Fibroblast of the aortic adventitia (primary cell): ENCODE data around the gene MRPL46. TPM values are rescaled to one million over a fixed set of nuclear protein-coding genes. Genes with fewer than 3 reads are reported as not detected.

Source experiments
- DNase-seq: peaks from one replicate; pipeline ENCODE4 v3.0.0-alpha.2; 2010; ENCODE audit warnings: low read depth
- H3K4me3 ChIP-seq: 2 replicates; pipeline ENCODE4 v1.5.1; 2011; ENCODE audit warnings: low read depth, mild to moderate bottlenecking, control low read depth, low read length, moderate library complexity
- total RNA-seq: library from RNA; depleted of rRNA; stranded (reverse); fragments of >200 nt; gene quantifications from 2 replicates; pipeline ENCODE4 v1.2.3, GENCODE V29; 2012; ENCODE audit warnings: low replicate concordance
- TF ChIP-seq, protein P1 (sequence below): IDR thresholded peaks from 2 replicates; pipeline ENCODE4 v1.5.1; 2011; ENCODE audit warnings: mild to moderate bottlenecking, low read length, control low read depth, inconsistent platforms; ENCODE audit not compliant: insufficient read depth

MRPL46 gene
- total RNA-seq, 1 donor: 16.4 TPM

DNA sequence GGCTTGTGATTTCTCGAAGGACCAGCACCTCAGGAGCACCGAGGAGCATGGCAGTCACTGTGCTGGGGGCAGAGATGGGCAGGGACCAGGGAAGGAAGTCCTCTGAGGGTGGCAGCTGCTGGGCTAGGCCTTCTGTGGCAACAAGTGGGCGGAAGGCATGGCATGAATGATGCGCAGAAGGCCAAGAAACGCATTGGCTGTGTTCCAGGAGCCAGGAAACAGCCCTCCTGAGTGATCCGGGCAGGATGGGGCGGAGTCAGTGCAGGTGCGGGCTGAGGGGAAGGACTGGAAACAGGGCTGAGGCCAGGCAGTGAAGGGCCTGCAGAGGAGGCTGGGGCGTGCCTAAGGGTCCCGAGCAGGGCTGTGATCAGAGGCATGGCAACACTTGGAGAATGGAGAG lies 24.0 kb upstream of the MRPL46 start:
- TF ChIP-seq, protein P1, sequence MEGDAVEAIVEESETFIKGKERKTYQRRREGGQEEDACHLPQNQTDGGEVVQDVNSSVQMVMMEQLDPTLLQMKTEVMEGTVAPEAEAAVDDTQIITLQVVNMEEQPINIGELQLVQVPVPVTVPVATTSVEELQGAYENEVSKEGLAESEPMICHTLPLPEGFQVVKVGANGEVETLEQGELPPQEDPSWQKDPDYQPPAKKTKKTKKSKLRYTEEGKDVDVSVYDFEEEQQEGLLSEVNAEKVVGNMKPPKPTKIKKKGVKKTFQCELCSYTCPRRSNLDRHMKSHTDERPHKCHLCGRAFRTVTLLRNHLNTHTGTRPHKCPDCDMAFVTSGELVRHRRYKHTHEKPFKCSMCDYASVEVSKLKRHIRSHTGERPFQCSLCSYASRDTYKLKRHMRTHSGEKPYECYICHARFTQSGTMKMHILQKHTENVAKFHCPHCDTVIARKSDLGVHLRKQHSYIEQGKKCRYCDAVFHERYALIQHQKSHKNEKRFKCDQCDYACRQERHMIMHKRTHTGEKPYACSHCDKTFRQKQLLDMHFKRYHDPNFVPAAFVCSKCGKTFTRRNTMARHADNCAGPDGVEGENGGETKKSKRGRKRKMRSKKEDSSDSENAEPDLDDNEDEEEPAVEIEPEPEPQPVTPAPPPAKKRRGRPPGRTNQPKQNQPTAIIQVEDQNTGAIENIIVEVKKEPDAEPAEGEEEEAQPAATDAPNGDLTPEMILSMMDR: no peak

DNA sequence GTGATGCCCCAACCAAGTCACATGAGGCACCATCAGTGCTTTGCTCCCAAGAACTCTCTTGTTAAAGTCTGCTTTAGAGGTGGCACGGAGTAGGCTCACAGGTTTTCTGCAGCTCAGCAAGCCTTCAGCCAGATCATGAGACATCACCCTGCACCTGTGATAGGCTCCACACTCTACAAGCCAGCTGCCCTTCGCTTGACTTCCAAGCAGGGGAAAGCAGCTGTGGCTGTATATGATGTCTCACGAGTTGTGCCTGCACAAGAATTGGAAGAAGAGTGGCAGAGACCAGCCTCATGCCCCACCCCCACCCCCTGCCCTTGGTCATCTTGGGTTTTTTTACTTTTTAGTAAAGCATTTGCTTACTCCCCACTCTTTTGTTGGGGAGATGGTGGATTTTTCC lies 22.8 kb upstream of the MRPL46 start:
- DNase-seq: no peak

More for the DNA sequence above, 24.0 kb upstream of the MRPL46 start:
- no peak overlapping the region for H3K4me3 ChIP-seq
- no peak for DNase-seq

DNA sequence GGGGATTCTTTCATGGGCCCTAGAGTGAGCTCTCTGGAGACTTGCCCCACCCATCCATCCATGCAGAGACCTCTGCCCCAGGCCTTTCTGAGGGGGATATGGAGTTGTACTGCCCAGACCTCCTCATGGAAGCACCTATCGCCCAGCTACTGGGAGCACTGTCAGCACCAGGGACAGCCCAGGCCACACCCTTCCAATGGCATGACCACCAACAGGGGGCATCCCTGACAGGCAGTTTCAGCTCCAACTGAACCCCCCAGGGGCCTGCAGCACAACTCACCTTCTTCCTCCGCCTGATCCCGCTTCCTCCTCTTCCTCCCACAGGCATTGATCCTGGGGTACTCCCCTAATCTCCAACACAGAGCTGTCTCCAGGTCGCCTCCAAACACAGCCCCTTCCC lies 22.1 kb upstream of the MRPL46 start:
- no peak for DNase-seq
- TF ChIP-seq, protein P1: no peak

More for the DNA sequence above, 22.8 kb upstream of the MRPL46 start:
- TF ChIP-seq, protein P1: no peak
- no peak overlapping the region for H3K4me3 ChIP-seq

DNA sequence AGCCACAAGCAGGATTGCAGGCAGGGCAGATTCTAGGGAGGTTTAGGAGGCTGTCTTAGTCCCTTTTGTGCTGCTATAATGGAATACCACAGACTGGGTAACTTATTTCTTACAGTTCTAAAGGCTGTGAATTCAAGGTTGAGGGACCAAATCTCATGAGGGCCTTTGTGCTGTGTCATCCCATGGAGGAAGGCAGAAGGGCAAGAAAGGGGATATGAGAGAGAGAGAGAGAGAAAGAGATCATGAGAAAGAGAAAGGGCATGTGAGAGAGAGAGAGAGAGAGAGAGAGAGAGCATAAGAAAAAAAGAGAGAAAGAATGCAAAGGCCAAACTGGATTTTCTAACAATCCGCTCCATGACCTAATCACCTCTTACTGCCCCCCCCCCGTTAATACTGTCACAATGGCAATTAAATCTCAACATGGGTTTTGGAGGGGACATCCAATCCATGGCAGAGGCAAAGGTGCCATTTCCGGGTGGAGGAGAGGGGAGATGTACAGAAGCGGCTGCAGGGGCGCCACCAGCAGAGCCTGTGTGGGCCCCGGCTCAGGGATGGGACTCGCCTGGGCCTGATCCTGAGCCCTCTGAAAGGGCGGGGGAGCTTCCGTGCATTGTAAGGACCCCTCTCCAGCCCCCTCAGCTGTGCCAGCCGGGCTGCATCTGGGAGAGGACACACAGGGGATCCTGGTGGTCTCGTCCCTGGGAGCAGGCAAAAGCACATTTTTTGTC lies 20.8 kb upstream of the MRPL46 start:
- no peak overlapping the region for H3K4me3 ChIP-seq
- TF ChIP-seq, protein P1: no peak
- no peak for DNase-seq

More for the DNA sequence above, 22.1 kb upstream of the MRPL46 start:
- H3K4me3 ChIP-seq: no peak overlapping the region

DNA sequence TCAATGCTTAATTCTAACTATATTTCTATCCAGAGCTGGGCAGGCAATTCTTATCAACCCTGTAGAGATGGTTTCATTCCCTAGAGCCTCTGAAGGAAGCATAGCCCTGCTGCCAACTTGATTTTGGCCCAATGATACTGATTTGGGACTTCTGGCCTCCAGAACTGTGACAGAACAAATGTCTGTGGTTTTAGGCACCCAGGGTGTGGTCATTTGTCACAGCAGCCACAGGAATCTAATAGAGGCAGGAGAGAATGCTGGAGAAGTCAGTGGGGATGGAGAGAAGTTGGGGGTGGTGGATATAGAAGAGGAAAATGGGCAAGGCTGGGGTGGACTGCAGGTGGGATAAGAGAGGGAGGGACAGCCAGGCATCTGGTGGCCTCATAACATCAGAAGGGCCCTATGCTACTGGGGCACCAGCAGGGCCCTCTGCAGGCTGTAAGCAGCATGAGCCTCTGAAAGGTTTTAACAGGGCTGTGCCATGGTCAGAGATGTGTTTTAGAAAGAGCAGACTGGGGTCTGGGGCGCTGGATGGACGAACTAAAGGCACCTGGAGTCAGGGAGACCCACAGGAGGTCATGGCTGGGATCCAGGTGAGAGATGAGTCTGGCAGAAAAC lies 20.1 kb upstream of the MRPL46 start:
- TF ChIP-seq, protein P1: peak; percentile 18
- no peak overlapping the region for H3K4me3 ChIP-seq
- peak; percentile 24 for DNase-seq

DNA sequence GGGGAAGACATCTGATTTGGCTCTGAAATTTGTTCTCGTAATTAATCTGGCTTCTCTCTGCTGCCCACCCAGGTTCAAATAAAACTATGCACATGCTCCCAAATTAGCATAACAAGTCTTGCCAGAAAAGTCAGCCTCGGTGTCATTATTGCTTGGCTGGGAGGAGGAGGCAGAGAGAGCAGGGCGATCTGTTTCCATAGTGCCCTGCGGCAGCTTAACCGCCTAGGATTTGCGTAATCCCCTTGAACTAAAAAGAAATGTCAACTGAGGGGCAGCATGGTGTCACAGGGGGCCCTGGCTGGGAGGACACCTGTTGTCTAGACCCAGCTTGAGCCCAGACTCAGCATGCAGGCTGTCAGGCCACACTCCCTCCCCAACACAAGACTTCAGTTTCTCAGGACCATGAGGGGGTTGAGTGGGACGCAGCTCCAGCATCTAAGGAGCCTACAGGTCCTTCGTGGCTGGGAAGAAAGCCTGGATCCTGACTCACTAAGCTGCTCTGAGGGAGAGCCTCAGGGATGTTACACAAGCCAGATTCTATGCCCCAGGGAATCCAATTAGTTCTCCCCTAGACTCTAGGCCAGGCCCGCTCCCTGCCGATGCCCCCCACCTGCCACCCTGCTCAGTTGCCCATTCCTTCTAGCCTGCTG lies 17.6 kb upstream of the MRPL46 start:
- peak; percentile 72 for DNase-seq
- H3K4me3 ChIP-seq: no peak overlapping the region
- TF ChIP-seq, protein P1: no peak
